Endothelial cell of umbilical vein (primary cell): ENCODE measurements around the gene FOLR3. TPM values are rescaled to one million over a fixed set of nuclear protein-coding genes. Genes with fewer than 3 reads are reported as not detected.

ENCODE experiments used
- BruUV-seq: library from RNA; stranded (reverse); fragments of 400-500 nt; replicated peaks from 2 replicates; lab custom pipeline; 2021; lab: Mats Ljungman, UMichigan
- CTCF ChIA-PET: fragments of 300-600, 350-600 bp; sonication (Branson Sonifier 250); formaldehyde crosslinking; loops from one replicate; lab custom pipeline; 2021; ENCODE audit warnings: antibody characterized with exemption, inconsistent platforms; lab: Charles Lee
- POLR2A ChIA-PET: fragments of 300-600, 350-600 bp; sonication (Branson Sonifier 250); formaldehyde crosslinking; loops from one replicate; lab custom pipeline; 2021; ENCODE audit warnings: antibody characterized with exemption, inconsistent platforms; lab: Charles Lee
- DNase-seq: peaks from one replicate; pipeline ENCODE4 v3.0.0-alpha.2; 2011; ENCODE audit warnings: low read depth, low spot score
- FAIRE-seq: peaks from 2 replicates; lab custom pipeline; 2011; peaks lifted over from hg19 to GRCh38; lab: Jason Lieb, UNC
- H2AFZ ChIP-seq: 2 replicates; pipeline ENCODE4 v1.6.0; 2012; ENCODE audit warnings: low read depth, low read length, control low read depth, inconsistent platforms
- H3K27ac ChIP-seq: 2 replicates; pipeline ENCODE4 v1.5.1; 2011; ENCODE audit warnings: low read depth, mild to moderate bottlenecking, control low read depth, low read length, moderate library complexity; ENCODE audit not compliant: insufficient read depth
- H3K27me3 ChIP-seq, 2 experiments: 2 replicates each; pipeline versions ENCODE4 v1.6.0 to v1.6.1; 2011; ENCODE audit warnings: low read length in 2 of 2, mixed read lengths in 1 of 2; ENCODE audit not compliant: control insufficient read depth in 2 of 2, insufficient read depth in 2 of 2
- H3K36me3 ChIP-seq, 2 experiments: 2 replicates in 1 of 2; 3 replicates in 1 of 2; pipeline ENCODE4 v1.5.1; 2011; ENCODE audit warnings: low read length in 2 of 2, mild to moderate bottlenecking in 1 of 2, moderate library complexity in 1 of 2; ENCODE audit not compliant: control insufficient read depth in 2 of 2, insufficient read depth in 2 of 2; ENCODE audit errors: extremely low read depth in 1 of 2
- H3K4me1 ChIP-seq: 3 replicates; pipeline ENCODE4 v1.5.1; 2011; ENCODE audit warnings: mild to moderate bottlenecking, low read length; ENCODE audit not compliant: control insufficient read depth, insufficient read depth; ENCODE audit errors: extremely low read depth
- H3K4me2 ChIP-seq: 2 replicates; pipeline ENCODE4 v1.6.1; 2011; ENCODE audit warnings: low read length, control low read depth, mixed read lengths; ENCODE audit not compliant: insufficient read depth
- H3K4me3 ChIP-seq, 3 experiments: fragments of 200-600 bp in 1 of 3; sonication (generic), shearing (Covaris generic) in 1 of 3; replicated peaks in 1 of 3; 2 replicates each; pipeline ENCODE4 v1.5.1; 2011 to 2016; ENCODE audit warnings: control low read depth in 3 of 3, low read length in 3 of 3, mild to moderate bottlenecking in 2 of 3, inconsistent platforms in 1 of 3, low read depth in 1 of 3, moderate library complexity in 1 of 3; ENCODE audit not compliant: insufficient read depth in 1 of 3
- H3K79me2 ChIP-seq: 2 replicates; pipeline ENCODE4 v1.6.0; 2012; ENCODE audit warnings: low read length, inconsistent platforms; ENCODE audit not compliant: control insufficient read depth, insufficient read depth
- H3K9ac ChIP-seq: replicated peaks from 2 replicates; pipeline ENCODE3; 2011; ENCODE audit warnings: low read length, control low read depth; ENCODE audit not compliant: insufficient read depth; ENCODE audit errors: extremely low read depth
- H3K9me1 ChIP-seq: replicated peaks from 3 replicates; pipeline ENCODE4 v1.6.0; 2011; ENCODE audit warnings: mild to moderate bottlenecking, low read length; ENCODE audit not compliant: control insufficient read depth, insufficient read depth; ENCODE audit errors: extremely low read depth
- H3K9me3 ChIP-seq: replicated peaks from 2 replicates; pipeline ENCODE4 v1.5.1; 2012; ENCODE audit warnings: low read length, inconsistent platforms; ENCODE audit not compliant: control insufficient read depth, insufficient read depth
- H4K20me1 ChIP-seq: replicated peaks from 2 replicates; pipeline ENCODE3; 2011; ENCODE audit warnings: mild to moderate bottlenecking, low read length; ENCODE audit not compliant: control insufficient read depth, insufficient read depth; ENCODE audit errors: extremely low read depth
- EZH2 ChIP-seq: IDR thresholded peaks from 2 replicates; pipeline ENCODE4 v1.6.1; 2012; ENCODE audit warnings: borderline replicate concordance, low read depth, mild to moderate bottlenecking, moderate library complexity, low read length, inconsistent platforms; ENCODE audit not compliant: severe bottlenecking
- FOS ChIP-seq: IDR thresholded peaks from 2 replicates; pipeline ENCODE4 v1.6.1; 2011; ENCODE audit warnings: mild to moderate bottlenecking, low read length, moderate library complexity, borderline replicate concordance; ENCODE audit not compliant: insufficient read depth
- JUN ChIP-seq: IDR thresholded peaks from 2 replicates; pipeline ENCODE4 v1.6.1; 2011; ENCODE audit warnings: borderline replicate concordance, low read depth; ENCODE audit not compliant: insufficient read length, insufficient read depth
- MAX ChIP-seq: IDR thresholded peaks from 2 replicates; pipeline ENCODE4 v1.6.1; 2011; ENCODE audit not compliant: insufficient read depth, insufficient read length
- MYC ChIP-seq: IDR thresholded peaks from one replicate; pipeline ENCODE4 v1.6.1; 2011; ENCODE audit warnings: mild to moderate bottlenecking, low read depth, low read length
- POLR2A ChIP-seq: IDR thresholded peaks from 2 replicates; pipeline ENCODE4 v1.6.1; 2012; ENCODE audit warnings: low read depth, mild to moderate bottlenecking, control low read depth, low read length
- POLR2AphosphoS5 ChIP-seq: IDR thresholded peaks from 2 replicates; pipeline ENCODE4 v1.6.1; 2012; ENCODE audit warnings: low read depth, mild to moderate bottlenecking, control low read depth, low read length, moderate library complexity; ENCODE audit not compliant: insufficient read depth
- dilution Hi-C: fragments of 300-500 bp; cut with MboI; formaldehyde crosslinking; loops from one replicate; pipeline ENCODE4 v1.15.0; 2019; ENCODE audit warnings: low sequenced_read_pairs; ENCODE audit not compliant: extremely low pct_ligation_motif_present
- intact Hi-C: fragments of 100-400 bp; cut with micrococcal nuclease; formaldehyde crosslinking; loops from one replicate; pipeline ENCODE4 v1.10.0; 2022
- polyA plus RNA-seq, 4 experiments: library from polyadenylated mRNA; depleted of rRNA in 3 of 4; stranded (reverse) in 3 of 4; unstranded in 1 of 4; fragments of >200 nt; gene quantifications; 2 replicates each; pipeline versions ENCODE4 v1.2.1 to v1.2.3, GENCODE V29; 2011 to 2012; ENCODE audit warnings: missing spikeins in 1 of 4
- total RNA-seq: library from RNA; stranded (reverse); gene quantifications from 2 replicates; pipeline ENCODE4 v1.2.3, GENCODE V29; 2021

Gene FOLR3
- total and polyA plus RNA-seq, 2 donors (not counting 3 experiments of a cell fraction or from before 2014, with no cell fraction given), result not detected

DNA sequence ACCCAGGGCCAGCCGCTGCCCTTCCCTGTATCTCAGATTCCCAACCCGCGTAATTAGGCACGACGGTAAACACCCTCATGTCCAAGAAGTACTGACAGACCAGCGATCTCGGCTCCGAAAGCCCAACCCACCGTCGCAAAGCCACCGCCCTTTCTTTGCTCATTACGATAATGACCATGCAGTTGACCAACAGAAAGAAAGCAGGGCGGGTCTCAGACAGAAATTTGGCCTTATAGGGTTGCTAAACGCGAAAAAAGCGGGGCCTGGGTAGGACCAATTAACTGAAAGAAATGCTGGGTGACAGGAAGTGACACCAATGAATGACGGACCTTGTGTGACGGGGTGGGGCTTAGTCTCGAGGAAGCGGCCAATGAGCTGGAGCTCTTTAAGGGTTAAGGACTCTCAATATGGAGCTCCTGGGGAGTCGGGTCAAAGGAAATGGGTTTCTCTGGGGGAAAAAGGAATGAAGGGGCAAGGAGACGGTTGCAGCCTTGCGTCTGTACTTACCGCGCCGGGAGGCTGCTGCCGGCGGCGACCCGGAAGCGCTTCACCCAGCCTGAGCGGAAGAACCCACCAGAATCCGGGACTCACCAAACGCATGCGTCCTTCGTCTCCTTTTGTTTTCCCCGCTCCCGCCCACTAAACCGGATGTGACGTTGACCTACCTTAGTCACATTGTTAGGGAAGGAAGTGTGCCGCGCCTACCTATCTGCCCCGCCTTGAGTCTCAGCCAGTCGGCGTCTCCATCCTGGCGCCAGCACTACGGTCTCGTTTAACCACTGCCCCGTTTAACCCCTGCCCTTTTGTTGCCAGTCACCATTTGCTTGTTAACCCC lies 23.2 kb upstream of the FOLR3 start, which contains the start of gene ANAPC15:
Gene ANAPC15, minus strand, starts transcription at position 553 of the 835 bp plus-strand sequence. CDS start 1,419 bp downstream, outside the sequence.
- BruUV-seq, result no TSS peak
- POLR2A ChIA-PET, result interaction anchor here (0.7 to 1.2 kb wide), 7 partner anchors 12 to 184 kb away, joined by 3 to 5 read pairs (median 3); partner anchors contain the start of gene RNF121
- dilution Hi-C loops, result no loop called here

More for the DNA sequence above, 23.2 kb upstream of the FOLR3 start, which contains the start of gene ANAPC15:
- Histone ChIP-seq H3K4me1 (peaks cover 14% of the 10 kb centered on the region), H3K9ac (peak within 1 kb of the TSS; percentile 95), H2AFZ (peak within 1 kb of the TSS; percentile 71), H3K9me3 (no peaks in the 10 kb centered on the region), H3K27me3 (peaks cover 0 to 2% of the 10 kb centered on the region in 2 experiments), H3K79me2 (no peaks in the 10 kb centered on the region), H3K4me2 (peak within 1 kb of the TSS; percentile 93), H4K20me1 (no peaks in the 10 kb centered on the region), H3K27ac (peak within 1 kb of the TSS; percentile 90), H3K4me3 (peak within 1 kb of the TSS; percentile 14 to 69 (median 53)), H3K9me1 (no peaks in the 10 kb centered on the region), H3K36me3 (no peaks in the 10 kb centered on the region)
- DNase-seq (peak; percentile 100), FAIRE-seq (peak; percentile 100)
- intact Hi-C loops, result loop anchor here (1.0 to 5.0 kb wide), 6 partner anchors 9 to 320 kb away; partner anchors contain the start of genes CLPB, LAMTOR1, LRRC51 and NUMA1
- TF ChIP-seq MYC, result peak; percentile 34
- peak; percentile 99 for TF ChIP-seq POLR2AphosphoS5
- TF ChIP-seq POLR2A, result peak; percentile 99
- TF ChIP-seq FOS, result no peak
- TF ChIP-seq MAX, result peak; percentile 23
- peak; percentile 36 for TF ChIP-seq JUN
- TF ChIP-seq EZH2, result no peak
- CTCF ChIA-PET, result interaction anchor here (0.6 to 3.8 kb wide), 5 partner anchors 12 to 318 kb away, joined by 3 to 19 read pairs (median 5); no protein-coding TSS in a partner anchor
